ENCODE data around the gene IFNL4.
"Not testable (repeated sequence)": the region's sequence is repeated elsewhere in the genome, so short reads cannot be mapped to it uniquely, and the experiment has no call there.

IFNL4 gene

DNA sequence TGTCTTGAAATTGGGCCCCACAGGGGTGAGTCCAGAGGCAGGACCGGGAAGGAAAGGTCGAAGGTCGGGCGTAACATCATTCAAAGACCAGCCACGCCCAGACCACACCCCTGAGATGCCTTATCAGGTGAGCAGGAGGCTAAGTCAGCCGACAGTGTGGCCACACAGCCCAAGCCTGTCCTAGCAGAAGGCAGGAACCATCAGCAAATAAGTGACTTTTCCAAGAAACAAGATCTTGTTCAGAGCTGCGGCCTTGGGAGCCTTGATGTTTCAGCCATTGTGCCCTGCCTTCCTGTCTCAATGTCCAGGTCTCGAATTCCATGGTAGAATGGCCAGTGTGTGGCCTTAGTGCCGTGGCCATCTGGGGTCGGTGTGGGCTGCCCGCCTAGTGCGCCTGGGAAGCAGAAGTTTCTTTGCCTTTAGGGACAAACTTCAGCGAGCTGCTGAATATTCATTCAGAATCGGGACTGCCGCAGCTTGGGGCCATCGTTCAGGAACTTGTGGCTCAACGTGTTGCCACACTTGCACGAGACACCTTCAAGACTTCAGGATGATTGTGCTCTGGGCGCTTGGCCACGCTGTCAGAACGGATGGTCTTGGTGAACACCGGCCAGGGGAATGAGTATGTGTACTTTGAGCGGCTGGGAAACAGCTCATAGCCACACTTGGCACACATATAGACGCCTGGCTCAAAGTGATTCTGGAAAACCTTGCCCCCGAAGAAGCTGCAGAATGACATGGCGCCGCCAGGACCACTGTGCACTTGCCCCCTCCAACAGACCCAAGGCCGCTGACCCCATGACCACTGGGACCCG is 6.1 kb upstream of the IFNL4 start:
- no peak for DNase-seq

DNA sequence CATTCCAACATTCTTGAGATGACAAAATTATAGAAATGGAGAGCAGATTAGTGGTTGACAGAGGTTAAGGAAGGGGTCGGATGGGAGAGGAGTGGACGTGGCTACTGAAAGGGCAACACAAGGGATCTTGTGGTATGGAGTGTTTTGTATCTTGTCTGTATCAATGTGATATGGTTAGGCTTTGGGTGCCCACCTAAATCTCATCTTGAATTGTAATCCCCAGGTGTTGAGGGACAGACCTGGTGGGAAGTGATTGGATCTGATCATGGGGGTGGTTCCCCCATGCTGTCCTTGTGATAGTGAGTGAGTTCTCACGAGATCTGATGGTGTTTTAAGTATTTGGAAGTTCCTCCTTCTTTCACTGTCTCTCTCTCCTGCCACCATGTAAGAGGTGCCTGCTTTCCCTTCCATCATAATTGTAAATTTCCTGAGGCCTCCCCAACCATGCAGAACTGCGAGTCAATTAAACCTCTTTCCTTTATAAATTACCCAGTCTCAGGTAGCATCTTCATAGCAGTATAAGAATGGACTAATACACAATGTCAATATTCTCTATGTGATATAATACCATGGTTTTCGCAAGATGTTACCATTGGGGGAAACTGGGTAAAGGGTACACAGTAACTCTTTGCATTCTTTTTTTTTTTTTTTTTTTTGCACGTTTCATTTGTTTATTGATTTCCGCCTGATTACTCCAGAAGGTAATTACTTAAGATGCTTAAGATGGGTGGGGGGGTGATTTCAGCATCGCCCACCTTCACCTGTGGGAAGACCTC is 4.9 kb upstream of the IFNL4 start:
- no peak for DNase-seq

DNA sequence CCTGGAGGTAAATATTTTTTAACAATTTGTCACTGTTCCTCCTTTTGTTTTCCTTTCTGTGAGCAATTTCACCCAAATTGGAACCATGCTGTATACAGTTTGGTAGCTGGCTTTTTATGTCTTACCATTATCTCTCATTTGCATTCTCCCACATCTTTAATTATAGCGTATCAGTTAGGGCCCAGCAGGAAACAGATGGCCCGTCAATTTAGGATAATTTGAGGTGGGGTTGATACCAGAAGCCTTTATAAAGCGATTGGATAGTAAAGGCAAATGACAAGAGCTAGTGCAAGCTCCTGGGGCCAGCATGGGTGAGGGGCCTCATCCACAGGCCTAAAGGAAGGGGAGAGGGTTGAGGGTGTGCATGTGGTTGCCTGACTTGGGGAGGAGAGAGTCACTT is 3.8 kb upstream of the IFNL4 start:
- DNase-seq: no peak

DNA sequence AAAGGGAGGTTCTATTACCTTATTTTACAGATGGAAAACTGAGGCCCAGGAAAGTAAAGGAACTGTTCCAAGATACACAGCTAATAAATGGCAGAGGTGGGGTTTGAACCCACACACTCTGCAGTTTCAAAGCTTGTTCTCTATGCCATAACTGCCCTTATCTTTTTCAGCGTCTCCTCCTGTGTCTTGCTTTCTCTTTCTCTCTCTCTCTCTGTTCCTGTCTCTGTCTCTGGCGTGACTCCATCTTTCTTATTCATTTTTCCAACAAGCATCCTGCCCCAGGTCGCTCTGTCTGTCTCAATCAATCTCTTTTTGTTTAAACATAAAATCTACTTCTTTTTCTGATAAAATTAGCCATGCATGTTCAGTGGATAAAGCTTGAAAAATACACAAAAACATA is 3.2 kb upstream of the IFNL4 start:
- no peak for DNase-seq

DNA sequence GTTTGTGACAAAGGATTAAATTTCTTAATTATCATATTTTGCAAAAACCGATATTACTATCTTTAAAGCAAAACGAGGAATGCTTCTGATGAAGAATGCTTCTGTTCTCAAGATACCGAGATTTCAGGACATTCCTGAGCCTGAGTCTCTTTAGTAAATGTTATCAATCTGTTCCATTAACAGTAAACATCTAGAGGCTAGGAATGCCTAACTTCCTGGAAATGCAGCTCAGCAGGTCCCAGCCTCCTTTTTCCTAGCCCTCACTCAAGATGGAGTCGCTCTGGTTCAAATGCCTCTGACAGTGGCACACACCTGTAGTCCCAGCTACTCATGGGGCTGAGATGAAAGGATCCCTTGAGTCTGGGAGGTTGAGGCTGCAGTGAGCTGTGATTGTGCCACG is 2.4 kb upstream of the IFNL4 start:
- DNase-seq: no peak

DNA sequence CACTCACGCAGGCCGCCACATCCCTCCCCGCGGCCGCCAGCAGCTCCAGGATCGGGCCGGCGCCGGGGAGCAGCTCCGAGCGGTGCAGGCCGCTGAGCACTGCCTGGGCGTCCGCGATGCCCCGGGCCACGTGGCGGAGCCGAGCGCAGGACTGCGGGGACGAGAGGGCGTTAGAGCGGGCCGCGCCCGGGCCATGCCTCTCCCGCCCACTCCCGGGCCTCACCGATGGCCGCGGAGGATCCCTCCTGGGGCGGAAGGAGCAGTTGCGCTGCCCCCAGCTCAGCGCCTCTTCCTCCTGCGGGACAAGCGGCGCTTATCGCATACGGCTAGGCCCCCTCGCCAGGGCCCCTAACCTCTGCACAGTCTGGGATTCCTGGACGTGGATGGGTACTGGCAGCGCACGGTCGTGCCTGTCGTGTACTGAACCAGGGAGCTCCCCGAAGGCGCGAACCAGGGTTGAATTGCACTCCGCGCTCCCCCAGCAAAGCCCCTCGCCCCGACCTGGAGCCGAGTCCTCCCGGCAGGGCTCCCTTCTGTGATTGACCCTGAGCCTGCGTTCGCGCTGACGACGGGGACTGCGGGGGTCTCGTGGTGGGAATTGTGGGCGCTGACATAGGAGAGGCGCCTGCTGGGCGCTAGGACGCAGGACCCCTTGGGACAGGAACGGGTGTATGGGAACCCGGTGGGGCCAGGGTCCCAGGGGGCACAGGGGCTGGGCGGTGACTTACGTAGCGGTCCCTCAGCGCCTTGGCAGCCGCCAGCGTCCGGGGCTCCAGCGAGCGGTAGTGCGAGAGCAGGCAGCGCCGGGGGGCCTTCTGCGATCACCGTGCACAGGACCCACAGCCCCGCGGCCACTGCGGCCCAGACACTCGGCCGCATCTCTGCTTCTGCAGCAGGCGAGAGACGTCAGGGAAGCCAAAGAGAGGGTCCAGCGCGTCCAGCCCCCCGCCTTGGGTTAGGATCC is 673 bp downstream of the IFNL4 start:
- DNase-seq: no peak

DNA sequence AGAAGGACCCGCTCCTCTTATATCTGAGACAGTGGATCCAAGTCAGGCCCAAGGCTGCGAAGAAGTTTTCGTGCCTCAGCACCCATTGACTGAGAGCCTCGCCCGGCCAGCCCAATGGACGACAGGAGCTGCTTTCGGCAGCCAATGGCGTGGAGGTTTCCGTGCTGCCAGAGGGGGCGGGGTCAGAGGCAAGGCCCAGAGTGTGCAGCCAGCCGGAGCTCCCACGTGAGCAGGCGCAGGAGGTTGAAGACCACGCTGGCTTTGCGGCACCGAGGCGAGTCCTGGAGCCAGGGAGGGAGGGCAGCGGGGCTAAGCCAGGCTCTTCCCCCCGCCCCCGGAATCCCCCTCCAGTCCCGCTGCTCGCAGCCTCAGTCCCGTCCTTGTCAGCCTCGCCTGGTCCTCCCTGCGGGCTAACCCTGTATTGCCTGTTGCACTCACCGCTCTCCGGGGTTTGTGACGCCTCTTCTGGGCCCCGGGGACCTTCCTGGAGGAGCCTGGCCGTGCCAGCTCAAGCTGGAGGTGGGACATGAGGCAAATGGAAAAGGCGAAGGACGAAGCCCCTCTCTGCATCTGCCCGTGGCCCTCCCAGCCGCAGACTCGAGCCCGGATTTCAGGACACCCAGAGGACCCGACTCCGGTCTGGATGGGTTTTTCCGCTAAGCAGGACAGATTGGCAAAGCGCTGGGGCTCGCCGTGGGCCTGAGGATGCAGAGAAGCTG is 1.5 kb downstream of the IFNL4 start:
- DNase-seq: no peak

DNA sequence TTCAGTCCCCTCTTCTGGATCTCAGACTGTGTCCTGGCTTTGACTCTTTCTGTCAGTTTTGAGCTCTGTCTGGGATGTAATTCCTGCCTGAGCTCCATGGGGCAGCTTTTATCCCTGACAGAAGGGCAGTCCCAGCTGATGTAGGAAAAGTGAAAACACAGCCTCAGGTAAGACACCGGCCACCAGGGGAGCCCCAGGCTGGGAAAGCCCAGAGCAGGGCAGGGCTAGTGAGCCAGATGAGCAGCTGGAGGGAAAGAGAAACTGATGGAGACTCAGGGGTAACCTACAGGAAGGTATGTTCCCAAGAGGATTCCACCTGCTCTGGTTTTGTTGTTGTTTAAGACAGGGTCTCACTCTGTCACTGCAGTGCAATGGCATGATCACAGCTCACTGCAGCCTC is 3.5 kb downstream of the IFNL4 start:
- not testable (repeated sequence) for DNase-seq

DNA sequence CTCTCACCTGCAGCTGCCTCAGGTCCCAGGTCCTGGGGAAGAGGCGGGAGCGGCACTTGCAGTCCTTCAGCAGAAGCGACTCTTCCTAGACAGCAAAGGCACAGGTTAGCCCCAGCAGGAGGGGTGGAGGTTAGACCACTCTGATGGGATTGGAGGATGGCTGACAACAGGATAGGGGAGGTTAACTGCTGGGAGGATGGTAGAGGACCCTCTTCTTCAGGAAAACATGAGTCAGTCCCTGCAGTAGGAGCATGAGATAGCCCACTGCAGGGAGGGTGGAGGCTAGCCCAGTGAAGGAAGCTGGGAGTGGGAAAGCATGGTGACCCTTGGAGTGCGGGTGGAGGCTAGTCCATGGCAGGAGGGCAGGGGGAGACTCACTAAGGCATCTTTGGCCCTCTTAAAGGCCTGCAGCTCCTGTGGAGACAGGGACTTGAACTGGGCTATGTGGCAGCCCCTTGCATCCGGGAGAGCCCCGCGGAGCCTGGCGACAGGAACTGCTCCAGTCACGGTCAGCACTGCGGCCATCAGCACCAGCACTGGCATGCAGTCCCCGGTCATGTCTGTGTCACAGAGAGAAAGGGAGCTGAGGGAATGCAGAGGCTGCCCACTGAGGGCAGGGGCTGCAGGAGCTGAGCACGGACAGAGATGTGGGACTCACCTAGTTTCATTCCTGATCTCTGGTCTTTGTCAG is 4.1 kb downstream of the IFNL4 start, which contains the start of gene IFNL3:
Gene IFNL3 (minus strand): TSS at position 597 of the 691 bp plus-strand sequence. CDS start 39 bp downstream, at position 558.
- DNase-seq: not testable (repeated sequence)

DNA sequence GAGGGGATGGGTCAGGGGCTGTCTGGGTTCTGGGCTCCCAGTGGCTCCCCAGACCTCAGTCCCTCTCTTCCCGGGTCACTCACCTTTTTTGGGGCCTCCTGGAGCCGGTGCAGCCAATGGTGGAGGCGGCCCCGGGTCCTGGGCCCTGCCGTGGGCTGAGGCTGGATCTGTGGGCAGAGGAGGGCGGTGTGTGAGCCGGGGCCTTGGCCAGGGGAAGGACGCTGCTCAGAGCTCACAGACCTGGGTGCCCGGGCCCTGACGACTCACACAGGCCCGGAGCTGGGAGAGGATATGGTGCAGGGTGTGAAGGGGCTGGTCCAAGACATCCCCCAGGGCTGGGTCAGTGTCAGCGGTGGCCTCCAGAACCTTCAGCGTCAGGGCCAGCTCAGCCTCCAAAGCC is 4.9 kb downstream of the IFNL4 start:
- not testable (repeated sequence) for DNase-seq

DNA sequence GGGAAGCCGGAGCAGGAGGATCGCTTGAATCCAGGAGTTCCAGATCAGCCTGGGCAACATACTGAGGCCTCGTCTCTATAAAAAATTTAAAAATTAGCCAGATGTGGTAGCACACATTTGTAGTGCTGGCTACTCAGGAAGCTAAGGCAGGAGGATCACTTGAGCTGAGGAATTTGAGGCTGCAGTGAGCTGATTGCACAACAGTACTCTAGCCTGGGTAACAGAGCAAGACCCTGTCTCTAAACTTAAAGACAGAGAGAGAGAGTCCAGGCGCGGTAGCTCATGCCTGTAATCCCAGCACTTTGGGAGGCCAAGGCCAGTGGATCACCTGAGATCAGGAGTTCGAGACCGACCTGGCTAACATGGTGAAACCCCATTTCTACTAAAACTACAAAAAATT is 8.2 kb downstream of the IFNL4 start:
- no peak for DNase-seq

DNA sequence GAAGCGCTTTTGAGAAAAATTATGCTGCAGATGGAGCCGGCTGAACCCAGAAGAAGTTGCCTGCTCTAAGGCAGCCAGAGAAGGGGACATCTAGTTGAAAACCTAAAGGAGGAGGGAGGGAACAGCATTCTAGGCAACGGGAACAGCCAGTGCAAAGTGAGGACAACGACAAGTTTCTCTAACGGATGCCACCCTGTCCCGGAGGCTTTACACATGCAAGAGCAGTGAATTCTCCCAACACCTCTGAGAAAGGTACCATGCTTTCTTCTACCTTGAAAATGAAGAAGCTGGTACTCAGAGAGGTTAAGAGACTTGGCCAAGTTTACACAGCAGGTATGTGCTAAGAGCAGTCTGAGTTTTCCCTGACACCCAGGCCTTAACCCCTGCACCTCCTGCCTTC is 9.7 kb downstream of the IFNL4 start:
- no peak for DNase-seq

DNA sequence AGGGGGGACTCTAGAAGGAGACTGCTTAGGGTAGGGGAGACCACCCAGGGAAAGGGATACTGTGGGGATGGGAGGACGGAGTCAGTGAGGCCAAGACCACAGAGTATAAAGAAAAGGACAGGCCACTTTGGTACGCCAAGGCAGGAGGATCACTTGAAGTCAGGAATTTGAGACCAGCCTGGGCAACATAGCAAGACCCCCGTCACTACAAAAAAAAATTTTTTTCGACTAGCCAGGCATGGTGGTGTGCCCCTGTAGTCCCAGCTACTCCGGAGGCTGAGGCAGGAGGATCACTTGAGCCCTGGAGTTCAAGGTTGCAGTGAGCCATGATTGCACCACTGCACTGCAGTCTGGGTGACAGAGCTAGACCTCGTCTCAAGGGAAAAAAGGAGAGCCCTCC is 10.4 kb downstream of the IFNL4 start:
- DNase-seq: no peak

DNA sequence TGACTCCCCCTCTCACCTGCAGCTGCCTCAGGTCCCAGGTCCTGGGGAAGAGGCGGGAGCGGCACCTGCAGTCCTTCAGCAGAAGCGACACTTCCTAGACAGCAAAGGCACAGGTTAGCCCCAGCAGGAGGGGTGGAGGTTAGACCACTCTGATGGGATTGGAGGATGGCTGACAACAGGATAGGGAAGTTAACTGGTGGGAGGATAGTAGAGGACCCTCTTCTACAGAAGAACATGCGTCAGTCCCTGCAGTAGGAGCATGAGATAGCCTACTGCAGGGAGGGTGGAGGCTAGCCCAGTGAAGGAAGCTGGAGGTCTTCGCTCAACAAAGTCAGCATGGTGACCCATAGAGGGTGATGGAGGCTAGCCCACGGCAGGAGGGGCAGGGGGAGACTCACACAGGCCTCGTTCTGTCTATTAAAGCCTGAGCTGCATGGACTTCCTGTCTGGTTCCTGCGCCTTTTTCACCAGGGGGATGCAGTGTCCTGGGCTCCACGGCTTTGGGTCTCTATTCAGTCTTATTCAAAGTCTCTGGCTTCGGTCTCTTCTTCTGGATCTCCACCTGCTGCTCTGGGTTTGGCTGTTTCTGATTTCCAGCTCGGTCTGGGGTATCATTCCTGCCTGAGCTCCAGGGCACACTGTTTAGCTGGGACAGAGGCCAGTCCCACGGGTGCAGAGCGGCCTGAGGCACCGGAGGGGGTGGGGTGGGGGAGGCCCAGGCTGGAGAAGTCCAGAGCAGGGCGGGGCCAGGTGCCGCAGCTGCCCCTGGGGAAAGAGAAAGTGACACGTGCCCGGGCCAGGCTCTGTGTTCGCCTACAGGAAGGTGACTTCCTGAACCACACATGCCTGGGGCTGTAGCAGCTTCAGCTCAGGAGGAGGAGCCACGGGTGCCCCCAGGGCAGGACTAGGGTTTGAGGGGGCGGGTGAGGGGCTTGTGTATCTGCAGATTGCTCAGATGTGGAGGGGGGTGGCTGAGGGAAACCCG is 11.2 kb downstream of the IFNL4 start:
- DNase-seq: no peak

DNA sequence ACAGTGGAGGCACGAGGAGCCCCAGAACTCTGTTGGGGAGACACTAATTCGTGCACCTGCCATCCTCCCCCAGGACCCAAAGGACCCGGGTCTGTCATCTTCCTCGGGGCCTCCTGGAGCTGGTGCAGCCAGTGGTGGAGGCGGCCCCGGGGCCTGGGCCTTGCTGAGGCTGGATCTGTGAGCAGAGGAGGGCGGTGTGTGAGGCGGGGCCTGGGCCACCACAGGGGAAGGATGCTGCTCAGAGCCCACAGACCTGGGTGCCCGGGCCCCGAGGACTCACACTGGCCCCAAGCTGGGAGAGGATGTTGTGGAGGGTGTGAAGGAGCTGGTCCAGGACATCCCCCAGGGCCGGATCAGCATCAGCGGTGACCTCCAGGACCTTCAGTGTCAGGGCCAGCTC is 12.1 kb downstream of the IFNL4 start:
- no peak for DNase-seq

DNA sequence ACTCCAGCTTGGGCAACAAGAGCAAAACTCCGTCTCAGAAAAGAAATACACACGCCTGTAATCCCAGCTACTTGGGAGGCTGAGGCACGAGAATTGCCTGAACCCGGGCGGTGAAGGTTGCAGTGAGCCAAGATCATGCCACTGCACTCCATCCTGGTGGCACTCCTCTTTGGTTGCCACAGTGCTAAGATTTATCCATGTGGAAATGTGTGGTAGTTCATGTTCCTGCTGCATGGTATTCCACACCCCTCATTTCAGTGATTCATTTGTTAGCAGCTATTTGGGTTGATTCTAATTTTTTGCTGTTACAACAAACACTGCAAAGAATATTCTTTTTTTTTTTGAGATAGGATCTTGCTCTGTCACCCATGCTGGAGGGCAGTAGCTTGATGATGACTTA is 15.9 kb downstream of the IFNL4 start:
- DNase-seq: no peak

DNA sequence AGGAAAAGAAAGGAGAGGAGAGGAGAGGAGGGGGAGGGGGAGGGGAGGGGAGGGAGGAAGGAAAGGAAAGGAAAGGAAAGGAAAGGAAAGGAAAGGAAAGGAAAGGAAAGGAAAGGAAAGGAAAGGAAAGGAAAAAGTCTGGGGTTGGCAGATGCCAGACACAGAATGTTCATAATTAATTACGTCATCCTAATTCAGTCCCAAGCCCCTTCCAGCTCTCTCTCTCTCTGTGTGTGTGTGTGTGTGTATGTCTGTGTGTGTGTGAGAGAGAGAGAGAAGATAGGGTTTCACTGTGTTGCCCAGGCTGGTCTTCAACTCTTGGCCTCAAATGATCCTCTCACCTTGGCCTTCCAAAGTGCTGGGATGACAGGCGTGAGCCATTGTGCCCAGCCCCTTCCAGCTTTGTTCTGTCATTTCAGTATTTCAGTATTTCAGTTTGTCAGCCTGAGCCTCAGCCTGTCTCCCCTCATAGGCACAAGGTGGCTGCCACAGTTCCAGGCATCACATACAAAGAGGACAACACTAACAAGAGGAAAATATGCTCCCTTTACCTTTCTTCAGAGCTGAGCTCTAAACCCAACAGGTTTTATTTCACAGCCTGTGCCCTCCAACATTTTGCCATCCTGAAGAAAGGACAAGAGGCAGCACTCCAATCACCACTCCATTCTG is 18.4 kb downstream of the IFNL4 start:
- no peak for DNase-seq

DNA sequence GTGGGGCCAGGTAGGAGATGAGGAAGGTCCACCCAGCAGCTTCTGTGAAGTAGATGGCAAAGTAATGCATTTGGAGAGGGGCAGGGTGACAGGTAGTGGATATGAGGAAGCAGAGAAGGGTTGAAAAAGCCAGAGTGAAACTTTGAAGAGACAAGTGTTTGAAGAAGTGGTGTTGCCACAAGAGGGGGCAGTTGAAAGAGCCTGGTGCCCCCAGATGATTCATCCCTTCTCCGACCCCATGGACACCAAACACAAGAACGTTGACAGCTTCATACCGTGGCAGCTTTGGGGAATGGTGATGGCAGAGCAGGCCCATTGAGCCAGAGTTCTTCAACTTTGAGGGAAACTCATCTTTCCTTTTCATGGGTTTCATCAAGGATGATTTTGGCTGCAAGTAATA is 23.7 kb downstream of the IFNL4 start:
- DNase-seq: no peak

DNA sequence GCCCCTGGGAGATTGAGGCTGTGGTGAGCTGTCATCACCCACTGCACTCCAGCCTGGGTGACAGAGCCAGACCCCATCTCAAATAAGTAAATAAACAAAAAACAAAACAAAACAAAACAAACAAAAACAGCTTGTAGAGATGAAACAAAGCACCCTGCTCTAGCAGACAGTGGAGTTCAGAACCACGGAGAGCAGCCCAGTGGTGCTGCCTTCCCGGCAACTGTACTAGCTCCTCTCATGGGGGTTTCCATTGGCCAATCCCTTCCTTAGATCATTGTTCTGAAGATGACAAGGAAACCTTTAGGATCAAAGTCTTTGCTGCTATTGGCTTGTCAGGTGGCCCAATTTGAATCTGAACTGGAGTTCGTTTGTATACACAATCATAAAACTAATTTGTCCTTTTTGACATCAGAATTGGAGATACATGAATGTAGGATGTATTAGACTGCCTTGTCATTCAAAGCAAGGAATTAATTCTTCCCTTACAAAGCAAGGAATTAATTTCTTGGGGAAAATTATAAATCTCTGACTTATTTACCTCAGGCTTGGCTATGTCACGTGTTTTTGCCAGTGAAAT is 24.9 kb downstream of the IFNL4 start:
- DNase-seq: no peak

DNA sequence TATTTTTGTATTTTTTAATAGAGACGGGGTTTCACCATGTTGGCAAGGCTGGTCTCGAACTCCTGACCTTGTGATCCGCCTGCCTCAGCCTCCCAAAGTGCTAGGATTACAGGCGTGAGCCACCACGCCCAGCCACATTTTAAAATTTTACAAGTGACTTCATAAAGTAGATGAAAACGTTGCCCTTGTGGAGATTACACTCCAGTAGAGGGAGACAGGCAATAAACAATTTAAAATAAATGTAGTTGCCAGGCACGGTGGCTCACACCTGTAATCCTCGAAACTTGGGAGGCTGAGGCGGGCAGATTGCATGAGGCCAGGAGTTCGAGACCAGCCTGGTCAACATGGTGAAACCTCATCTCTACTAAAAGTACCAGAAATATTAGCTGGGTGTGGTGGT is 29.5 kb downstream of the IFNL4 start:
- DNase-seq: not testable (repeated sequence)

All from NCI-H510A (cell line).